Suprapubic skin (tissue), 3 donors: ENCODE results near the gene BLVRB.
"Not testable (repeated sequence)": the region's sequence is repeated elsewhere in the genome, so short reads cannot be mapped to it uniquely, and the experiment has no call there.

Experiments
- CTCF ChIP-seq, 2 donors: fragments of 200-600 bp in 1 of 2; fragments of 450-650 bp in 1 of 2; sonication (generic) in 1 of 2; IDR thresholded peaks; one replicate each; pipeline ENCODE4 v1.5.1; 2016 to 2019; ENCODE audit warnings: antibody characterized with exemption in 2 of 2, mild to moderate bottlenecking in 1 of 2, moderate library complexity in 1 of 2
- POLR2AphosphoS5 ChIP-seq, 3 donors: sonication (generic); formaldehyde crosslinking; IDR thresholded peaks; one replicate each; pipeline ENCODE4 v1.6.1; 2017; ENCODE audit warnings: antibody characterized with exemption in 3 of 3

- TF ChIP-seq POLR2AphosphoS5, CTCF (IDR thresholded peaks at IDR 0.05): not testable (repeated sequence)
Measured at GRCh38 chr19:40428197-40428596, 37.3 kb downstream of the BLVRB start.
